HPDE6-E6E7 (cell line): ENCODE measurements around the gene ZBTB46.

Source experiments
- DNase-seq: peaks from one replicate; pipeline ENCODE4 v3.0.0; 2011; ENCODE audit warnings: missing footprints; ENCODE audit errors: extremely low spot score

ZBTB46 gene

DNA sequence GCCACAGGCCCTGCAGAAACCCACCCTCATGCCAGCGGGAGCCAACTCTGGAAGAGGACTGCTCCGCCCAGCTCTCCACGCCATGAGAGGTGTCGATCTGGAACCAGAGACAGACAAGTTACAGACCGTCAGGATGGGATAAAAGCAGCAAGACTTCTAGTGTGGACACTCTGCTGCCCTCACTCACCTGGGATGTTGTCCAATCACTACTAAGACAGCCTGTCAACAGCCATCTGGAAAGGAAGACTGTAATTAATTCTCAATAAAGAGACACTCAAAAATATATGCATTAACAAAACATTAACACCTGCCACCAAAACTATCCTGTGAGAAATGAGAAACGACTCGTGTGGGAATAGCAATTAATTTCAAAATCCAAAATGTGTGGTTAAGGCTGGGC, 63.2 kb downstream of the ZBTB46 start:
- DNase-seq = no peak

DNA sequence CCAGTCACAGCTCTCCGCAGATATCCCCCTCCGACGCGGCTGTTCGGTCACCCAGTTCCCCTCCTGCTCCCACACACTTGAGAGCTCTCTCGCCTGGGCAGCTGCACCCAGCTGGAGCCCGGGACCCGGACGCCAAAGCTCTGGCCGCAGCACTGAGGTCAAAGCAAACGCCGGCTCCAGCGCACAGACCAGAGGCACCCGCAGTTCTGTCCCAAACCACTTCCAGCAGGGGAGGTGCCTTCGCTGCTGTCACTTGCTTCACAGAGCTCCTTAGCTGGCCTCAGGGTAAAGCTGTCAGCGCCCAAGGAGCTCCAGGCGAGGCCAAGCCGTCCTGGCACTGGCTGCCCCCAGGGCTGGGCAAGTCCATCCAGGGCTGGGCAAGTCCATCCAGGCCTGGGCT, 63.6 kb downstream of the ZBTB46 start:
- DNase-seq = no peak

DNA sequence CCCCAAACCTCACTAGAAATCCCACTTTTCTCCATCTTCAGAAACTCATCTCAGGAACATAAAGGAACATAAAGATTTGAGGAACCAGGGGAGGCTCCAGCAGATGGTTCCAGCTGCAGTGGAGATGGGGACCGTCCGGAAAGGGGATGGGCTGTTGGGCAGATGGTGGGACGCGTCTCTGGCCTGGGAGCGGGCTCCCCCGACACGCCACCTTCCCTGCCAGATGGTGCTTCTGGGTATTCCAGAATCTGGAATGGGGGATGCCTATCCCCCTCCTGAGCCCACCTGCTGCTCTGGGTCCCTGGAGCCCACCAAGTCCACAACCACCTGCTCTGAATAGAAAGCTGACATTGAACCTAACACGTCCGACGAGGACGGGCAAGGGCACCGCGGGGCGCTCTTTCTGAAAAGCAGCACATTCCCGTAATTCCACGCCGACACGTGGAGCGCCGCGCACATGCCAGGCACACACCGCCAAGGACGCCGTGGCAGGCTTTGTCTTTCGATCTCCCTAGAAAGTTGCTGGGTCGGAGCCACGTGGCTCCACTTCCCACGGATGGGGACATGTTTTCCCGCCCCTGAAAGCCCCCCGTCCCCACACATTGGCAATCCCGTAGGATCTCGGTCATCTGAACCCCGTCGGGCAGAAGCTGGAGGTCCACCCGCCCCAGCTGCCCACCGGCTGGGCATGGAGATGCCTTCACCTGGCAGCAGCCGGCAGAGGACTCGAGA, 64.2 kb downstream of the ZBTB46 start:
- no peak for DNase-seq

DNA sequence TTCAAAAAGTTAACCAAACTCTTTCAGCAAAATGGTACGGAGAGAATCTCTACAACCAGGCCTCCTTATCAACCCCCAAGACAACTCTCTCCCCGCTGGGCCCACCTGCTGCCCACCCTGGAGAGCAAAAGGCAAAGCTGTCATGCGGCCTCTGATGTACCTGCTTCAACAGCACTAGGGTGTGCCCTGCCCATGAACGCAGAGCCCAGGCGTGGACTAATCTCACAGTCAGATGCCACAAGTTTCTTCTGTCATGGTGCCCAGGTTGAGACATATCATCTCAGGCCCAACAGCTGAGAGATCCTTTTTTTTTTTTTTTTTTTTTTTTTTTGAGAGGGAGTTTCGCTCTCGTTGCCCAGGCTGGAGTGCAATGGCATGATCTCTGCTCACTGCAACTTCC, 65.2 kb downstream of the ZBTB46 start:
- DNase-seq = no peak

DNA sequence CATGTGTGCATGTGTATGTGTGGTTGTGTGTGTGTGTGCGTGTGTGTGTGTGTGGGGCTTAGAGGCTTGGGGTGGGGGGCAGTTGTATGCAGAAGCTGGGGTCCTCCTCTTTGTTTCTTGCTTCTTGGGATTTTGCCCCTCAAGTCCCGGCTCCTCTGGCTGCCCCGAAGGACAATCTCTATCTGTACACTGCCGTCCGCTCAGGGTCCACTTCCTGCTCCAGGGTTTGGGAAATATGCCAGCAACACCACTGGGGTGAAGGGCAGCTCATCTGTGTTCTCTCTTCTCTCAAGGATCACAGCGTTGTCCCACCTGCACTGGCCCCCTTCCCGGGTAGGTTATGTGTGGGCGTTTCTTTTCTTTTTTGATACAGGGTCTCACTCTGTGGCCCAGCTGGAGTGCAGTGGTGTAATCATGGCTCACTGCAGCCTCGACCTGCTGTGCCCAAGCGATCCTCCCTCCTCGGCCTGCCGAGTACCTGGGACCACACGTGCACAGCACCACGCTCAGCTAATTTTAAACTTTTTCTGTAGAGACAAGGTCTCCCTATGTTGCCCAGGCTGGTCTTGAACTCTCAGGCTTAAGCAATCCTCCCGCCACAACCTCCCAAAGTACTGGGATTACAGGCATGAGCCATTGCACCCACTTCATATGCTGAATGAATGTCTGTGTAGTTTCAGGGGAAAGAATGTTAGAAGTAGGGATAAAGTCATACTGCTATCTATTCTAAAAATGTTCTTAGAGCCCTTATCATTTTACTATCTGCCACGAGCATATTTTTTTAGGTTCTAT, 65.8 kb downstream of the ZBTB46 start:
- DNase-seq = no peak

DNA sequence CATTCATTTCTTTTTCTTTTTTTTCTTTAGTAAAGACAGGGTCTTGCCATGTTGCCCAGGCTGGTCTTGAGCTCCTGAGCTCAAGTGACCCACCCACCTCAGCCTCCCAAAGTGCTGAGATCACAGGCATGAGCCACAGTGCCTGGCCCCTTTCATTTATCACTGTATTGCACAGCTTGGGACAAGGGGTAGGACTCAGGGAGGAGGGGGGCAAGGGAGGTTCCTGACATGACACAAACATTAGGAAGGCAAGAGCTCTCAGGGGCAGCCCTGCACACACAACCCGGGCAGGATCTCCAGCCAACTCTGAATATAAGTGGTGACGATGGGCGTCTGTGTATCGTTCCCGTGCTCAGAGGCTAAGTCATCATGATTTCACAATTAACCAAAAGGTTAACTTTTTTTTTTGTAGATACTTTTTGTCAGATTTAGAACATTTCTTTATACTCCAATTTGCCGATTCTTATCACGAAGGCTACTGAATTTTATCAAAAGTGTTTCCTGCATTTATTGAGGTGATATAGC, 71.6 kb downstream of the ZBTB46 start:
- DNase-seq = no peak

DNA sequence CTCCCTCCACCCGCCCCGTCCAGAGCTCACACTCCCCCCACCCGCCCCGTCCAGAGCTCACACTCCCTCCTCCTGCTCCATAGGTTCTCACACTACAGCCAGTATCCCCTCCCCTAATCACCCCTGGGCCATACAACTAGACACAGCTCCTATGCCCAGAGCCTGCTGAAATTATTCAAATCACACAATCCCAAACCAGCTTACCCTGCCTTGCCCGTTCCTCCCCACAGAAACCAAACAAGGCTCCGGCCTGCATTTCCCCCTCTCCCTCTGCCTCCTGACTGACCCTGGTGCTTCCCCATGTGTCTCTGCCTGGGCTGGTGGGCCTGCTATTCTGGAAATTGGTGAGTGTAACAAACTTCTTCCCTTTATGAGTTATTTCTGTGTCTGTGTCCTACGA, 72.9 kb downstream of the ZBTB46 start:
- no peak for DNase-seq

DNA sequence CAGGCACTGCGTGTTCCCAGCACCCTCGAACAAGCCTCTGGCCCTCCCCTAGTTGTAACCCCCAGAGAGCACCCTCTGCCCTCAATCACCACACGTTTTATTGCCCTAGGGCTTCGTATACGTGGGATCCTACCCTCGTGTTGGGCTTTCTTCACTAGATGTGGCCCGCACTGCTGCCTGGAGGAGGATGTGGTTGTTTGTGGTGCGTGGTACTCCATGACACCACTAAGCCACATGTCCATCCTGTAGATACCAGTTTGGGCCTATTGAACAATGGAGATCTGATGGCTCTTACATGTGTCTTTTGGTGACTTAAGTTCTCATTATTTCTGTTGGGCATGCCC, 74.4 kb downstream of the ZBTB46 start:
- DNase-seq = no peak

DNA sequence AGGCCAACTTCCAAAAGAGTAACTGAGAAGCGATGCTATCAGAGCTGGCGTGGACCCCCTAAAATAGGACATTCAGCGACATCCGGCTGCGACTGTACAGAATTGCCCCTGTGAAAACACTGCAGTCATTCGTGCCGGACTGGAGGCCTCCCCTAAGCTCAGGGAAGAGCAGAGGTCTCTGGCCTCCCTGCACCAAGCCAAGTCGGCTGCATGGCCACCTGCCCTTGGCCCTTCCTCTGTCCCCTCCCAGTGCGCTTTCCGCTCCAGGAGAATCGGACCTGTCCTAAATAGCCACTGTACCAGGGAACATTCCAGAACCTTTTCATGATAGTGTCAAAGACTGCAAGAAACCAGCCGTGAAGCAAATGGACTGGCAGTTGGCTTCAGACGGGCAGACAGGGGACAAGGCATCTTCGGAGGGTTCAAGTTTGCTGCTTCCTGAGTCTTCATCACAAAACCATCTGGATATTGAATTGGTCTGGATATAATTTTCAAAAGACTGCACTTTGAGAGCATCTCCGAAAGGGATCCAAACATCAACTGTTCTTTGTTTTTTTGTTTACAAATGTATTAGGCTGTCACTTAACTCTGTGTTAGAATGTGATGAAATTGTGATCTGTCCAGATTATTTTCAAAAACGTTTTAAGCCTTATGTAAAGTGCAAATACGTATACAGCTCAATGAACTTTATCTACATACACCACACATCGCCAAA, 75.0 kb downstream of the ZBTB46 start:
- DNase-seq = no peak

DNA sequence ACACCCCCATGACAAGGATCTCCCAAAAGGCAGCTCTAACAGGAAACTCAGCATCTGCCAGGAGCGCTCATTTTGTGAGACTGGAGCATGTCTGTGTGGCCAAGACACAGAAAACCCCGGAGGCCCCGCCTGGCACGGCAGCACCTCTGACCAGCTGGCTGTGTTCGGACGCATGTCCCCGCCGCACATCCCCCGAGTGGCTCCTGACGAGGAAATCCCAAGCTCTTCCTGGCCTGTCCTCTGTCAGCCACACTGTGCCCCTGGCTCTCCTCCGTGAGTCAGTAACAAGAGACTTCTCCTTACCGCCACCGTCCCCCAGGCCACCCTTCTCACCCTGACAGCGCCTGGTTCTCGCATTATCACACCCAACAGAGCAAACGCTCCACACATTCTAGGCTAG, 77.1 kb downstream of the ZBTB46 start:
- no peak for DNase-seq

DNA sequence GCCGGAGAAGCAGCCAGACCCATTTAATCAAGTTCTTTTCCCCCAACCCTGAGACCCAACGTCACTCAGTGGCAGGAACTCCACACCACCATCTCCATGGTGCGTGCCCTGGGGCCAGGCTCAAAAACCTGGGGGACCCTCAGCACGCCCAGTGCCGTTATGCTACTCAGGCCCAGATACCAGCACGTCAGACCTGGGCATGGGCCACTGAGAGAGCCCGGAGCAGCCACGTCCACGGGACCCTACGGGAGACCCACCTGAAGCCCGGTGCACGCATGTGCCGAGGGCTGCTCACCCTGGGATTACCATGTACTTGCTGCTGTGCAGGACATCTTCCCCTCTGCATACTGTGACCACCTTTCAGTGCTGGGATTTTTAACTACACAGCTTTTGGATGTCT, 77.7 kb downstream of the ZBTB46 start:
- DNase-seq = no peak

DNA sequence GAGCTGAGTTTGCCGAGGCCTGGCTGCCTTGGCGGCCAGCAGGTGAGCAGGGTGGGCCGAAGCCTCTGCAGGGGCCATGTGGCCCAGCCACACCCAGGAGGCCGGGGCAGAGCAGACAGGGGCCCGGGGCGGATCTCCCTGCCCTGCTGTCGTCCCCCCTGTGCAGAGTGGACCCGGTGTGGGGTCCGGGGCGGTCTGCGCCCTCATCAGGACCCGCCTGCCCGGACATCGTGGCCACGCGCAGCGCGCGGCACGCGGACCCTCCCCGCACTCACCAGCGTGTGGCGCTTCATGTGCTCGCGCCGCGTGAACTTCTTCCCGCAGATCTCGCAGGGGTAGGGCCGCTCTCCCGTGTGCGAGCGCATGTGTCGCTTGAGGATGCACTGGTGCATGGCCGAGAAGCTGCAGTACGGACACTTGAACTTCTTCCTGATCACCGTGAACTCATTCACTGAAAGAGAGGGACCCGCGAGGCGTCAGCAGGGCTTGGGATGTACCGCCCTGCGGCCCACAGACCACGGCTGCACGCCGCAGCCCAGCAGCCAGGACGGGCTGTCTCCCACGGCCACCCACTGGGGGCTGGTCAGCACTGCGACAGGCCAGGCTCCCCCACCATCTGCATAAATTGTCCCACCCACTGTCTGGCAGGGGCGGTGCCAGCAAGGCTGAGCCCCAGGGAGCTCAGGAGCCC, 78.5 kb downstream of the ZBTB46 start:
- DNase-seq = no peak

DNA sequence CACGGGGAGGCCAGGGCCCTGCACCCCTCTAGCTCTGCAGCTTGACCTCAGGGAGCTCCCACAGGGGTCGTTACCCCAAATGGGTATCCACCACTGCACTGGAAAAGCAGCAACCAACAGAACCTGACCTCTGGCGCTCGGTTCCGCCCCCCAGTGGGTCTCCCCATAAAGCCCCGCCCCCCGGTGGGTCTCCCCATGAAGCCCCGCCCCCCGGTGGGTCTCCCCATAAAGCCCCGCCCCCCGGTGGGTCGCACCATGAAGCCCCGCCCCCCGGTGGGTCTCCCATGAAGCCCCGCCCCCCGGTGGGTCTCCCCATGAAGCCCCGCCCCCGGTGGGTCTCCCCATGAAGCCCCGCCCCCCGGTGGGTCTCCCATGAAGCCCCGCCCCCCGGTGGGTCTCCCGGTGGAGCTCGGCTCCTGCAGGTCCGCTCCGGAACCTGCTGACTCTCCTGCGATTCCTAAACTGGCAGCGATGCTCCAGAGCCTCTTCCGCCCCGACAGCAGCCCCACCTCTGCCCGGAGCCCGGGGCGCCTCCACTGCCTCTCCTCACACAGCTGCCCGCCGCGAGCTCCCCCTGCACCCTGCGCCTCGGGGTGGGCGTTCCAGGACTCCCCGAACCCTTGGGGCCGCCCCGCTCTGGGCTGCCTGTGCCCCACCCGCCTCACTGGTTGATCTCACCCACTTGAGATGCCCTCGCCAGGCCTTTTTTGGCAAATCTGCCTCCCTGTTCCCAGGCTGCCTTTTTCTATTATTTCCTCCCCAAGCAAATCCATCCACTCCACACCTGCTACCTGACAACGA, 79.4 kb downstream of the ZBTB46 start:
- no peak for DNase-seq

DNA sequence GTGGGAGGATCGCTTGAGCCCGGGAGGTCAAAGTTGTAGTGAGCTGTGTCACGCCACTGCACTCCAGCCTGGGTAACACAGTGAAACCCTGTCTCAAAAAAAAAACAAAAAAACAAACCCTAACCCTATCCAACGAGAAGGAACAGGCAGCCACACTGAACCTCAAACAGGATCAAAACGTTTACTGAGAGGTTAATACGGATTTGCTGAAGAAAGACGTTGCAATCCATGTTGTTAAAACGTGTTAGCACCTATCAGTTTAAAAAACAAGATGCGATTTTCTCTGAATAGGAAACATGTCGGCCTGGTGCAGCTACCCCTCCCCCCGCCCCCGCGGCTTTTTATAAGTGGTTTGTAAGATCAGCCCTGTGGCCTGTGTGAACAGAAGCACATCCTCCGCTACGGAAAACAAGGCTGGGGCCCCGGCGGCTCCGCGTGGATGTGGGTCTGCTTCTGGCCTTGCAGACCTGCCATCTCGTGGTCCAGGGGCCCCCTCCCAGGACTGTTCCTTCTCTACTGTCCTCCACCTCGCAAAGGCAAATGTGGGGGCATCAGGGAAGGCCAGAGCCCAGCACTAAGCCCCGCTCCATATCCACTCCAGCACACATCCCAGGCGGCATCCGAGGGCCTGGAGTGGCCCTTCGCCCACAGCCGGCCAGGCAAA, 80.1 kb downstream of the ZBTB46 start:
- no peak for DNase-seq

DNA sequence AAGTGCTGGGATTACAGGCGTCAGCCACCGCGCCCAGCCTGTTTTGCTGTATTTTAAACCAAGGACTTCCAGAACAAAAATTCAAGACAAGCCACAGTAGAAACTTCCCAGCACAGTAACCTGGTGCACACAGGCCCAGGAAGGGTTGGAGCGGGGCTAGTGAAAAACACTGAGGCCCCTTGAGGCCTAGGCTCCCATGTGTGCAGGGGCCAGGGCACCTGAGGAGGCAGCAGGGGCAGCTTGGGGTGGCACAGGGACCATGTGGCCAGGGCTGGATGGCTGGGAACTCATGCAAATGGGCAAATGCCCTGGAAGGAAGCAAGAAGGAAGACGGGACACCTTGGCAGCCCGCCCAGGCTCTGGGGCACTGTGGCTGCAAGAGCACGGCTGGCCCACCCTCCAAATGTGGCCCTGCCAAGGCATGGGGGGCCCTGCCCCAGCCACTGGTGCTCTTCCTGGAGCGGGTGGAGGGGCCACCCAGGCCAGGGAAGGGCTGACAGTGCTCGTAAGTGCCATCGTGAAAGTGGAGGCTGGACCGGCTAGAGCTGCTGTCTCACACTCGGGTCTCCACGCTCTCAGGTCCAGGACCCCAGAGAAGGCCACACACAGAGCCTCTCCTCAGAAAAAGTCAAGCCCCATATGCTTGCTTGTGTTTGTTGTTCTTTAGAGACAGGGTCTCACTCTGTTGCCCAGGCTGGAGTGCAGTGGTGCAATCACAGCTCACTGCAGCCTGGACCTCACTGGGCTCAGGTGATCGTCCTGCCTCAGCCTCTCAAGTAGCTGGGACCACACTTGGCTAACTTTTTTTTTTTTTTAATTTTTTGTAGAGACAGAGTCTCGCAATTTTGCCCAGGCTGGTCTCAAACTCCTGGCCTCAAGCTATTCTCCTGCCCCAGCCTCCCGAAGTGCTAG, 81.2 kb downstream of the ZBTB46 start:
- no peak for DNase-seq

DNA sequence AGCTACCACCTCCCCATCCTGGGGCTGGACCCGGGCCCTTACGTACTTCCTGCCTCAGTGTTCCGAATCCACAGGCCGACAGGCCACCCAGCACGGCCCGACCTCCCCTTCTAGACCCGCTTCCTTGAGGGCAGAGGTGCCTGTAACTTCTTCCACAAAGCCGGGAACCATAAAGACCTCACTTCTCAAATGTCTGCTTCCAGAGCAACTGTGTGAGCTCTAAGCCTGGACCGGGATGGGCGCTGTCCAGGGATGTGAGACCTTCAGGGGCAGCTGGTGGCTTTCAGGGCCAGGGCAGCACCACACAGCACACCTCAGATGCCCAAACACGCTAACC, 82.2 kb downstream of the ZBTB46 start:
- no peak for DNase-seq

DNA sequence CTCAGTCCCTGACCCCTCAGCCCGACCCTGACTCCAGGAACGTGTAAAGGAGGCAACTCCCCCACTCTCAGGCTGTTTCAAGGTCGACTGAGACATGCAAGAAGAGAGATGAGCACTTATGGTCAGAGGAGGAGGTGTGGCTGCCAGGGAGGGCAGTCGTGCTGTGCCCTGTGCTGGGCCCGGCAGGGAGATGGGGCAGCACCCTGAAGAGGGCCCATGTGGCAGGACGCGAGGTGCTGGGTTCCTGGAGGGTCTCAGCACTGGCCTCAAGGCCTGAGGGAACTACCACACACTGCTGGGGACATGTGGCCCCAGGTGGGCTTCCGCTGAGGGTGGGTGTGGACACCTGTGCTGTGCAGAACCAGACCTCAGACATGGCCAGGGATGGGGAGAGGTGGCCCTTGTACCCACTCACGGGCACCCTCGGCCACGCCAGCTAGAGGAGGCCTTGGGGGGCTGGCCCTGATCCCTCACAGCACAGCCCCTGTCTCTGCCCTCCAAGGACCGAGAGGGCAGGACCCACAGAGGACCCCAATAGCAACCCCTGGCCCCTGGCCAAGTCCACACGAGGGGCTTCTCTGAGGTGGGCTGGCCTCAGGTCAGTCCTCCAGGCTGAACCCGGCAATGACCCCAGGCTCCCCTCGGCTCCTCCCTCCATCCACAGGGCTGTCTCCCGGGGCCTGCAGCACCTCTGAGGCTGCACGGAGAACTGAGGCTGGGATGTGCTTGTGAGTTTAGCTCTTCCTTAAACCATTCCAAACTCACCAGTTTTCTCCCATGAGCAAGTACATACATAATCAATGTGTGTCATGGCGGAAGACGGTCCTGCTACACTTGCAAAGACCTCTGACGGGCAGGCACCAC, 82.8 kb downstream of the ZBTB46 start:
- DNase-seq = no peak

DNA sequence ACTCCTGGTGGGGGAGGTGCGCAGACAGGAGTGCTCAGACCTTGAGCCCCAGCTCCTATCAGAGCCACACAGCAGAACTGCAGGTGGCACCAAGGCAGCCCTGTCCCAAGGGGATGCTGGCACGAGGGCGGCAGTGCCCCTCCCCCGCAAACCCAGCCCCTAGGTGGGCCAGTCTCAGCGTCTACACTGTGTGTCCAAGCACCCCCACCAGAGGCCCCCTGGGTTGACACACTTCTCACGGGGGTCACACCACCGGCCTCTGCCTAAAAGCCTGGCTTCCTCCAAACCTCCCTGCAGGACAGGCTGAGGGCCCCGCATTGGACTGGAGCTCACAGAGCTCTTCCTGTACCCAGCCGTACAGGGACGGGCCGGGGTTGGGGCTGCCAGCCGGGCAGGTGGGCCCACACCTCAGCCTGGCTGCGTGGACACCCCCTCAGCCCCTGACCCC, 83.4 kb downstream of the ZBTB46 start:
- DNase-seq = no peak
